Measurements from ENCODE around the gene TSEN15. TPM values are rescaled to one million over a fixed set of nuclear protein-coding genes. Genes with fewer than 3 reads are reported as not detected.

Gene TSEN15
- total and polyA plus RNA-seq, 9 of the 15 experiments (the other 6 are each of a cell fraction or from before 2014, with no cell fraction given), result 25.6 to 121 (median 91.3) TPM

DNA sequence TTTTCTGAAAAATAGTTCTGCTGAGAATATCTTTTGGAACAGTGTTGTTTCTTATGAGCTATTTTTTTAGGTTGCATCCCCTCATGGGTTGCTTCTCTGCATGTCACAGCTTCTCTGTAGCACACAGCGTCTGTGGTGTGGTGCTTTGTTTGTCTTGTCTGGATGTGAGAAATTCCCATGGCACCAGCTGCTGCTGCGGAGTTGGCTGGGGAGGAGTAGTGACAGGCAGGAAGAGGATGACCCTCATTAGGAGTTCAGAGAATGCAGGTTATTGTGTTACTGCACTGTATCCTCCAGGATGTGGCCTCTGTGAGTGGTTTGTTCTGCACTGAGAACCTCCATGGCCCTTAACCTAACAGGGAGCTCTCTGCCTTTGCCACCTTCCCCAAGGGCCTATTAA, 64.8 kb downstream of the TSEN15 start:
- intact Hi-C loops (cut with micrococcal nuclease), result no loop called here
- Histone ChIP-seq H3K9me3 (replicated peaks; ENCODE audit: control insufficient read depth, insufficient read depth, low read depth, low read length) (no peaks in the 10 kb centered on the region), H3K4me1 (replicated peaks in 1 of 2; ENCODE audit: control insufficient read depth in 2 of 2, insufficient read depth in 2 of 2, low read length in 2 of 2) (no peaks in the 10 kb centered on the region), H3K79me2 (ENCODE audit: control insufficient read depth, insufficient read depth, low read length) (no peaks in the 10 kb centered on the region), H3K36me3 (ENCODE audit: control insufficient read depth, insufficient read depth, low read length) (no peaks in the 10 kb centered on the region), H3K9me1 (ENCODE audit: control insufficient read depth, insufficient read depth, low read length) (no peaks in the 10 kb centered on the region), H3K4me2 (ENCODE audit: insufficient read depth, low read length) (no peak overlapping the region), H3K4me3 (no peak overlapping the region), H3K27ac (ENCODE audit: extremely low read depth, low read depth, low read length) (no peak overlapping the region), H3K9ac (ENCODE audit: insufficient read depth in 1 of 2, low read depth in 2 of 2, low read length in 2 of 2) (no peak overlapping the region), H2AFZ (ENCODE audit: low read depth, low read length) (no peak overlapping the region), H3K27me3 (ENCODE audit: control insufficient read depth in 2 of 2, insufficient read depth in 2 of 2, low read length in 2 of 2) (peaks cover 5 to 6% of the 10 kb centered on the region in 2 experiments; a peak in 3 of 5 replicates), H4K20me1 (replicated peaks; ENCODE audit: control insufficient read depth, insufficient read depth, low read length) (no peaks in the 10 kb centered on the region)
- TF ChIP-seq HLTF (IDR thresholded peaks at IDR 0.05), result no peak
- TF ChIP-seq ETV6 (IDR thresholded peaks at IDR 0.05; ENCODE audit: borderline replicate concordance in 1 of 2, low read depth in 2 of 2, low read length in 1 of 2), result no peak
- TF ChIP-seq ETV6 (CRISPR knock-in tag; IDR thresholded peaks at IDR 0.05; ENCODE audit: borderline replicate concordance), result no peak
- TF ChIP-seq ELF2 (CRISPR knock-in tag; IDR thresholded peaks at IDR 0.05), result no peak
- TF ChIP-seq USF2 (CRISPR knock-in tag; IDR thresholded peaks at IDR 0.05), result no peak
- TF ChIP-seq, protein P1, sequence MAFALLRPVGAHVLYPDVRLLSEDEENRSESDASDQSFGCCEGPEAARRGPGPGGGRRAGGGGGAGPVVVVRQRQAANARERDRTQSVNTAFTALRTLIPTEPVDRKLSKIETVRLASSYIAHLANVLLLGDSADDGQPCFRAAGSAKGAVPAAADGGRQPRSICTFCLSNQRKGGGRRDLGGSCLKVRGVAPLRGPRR (CRISPR knock-in tag; IDR thresholded peaks at IDR 0.05), result no peak
- no peak for TF ChIP-seq L3MBTL2 (IDR thresholded peaks at IDR 0.05)
- no peak for TF ChIP-seq GABPA (tag; conservative IDR thresholded peaks at IDR 0.05; ENCODE audit: low read depth)
- no peak for TF ChIP-seq ZNF134 (CRISPR knock-in tag; conservative IDR thresholded peaks at IDR 0.05)
- TF ChIP-seq ZNF263 (CRISPR knock-in tag; IDR thresholded peaks at IDR 0.05; ENCODE audit: borderline replicate concordance), result no peak
- no peak for TF ChIP-seq BCL6 (CRISPR knock-in tag; IDR thresholded peaks at IDR 0.05)
- no peak for TF ChIP-seq CEBPG (CRISPR knock-in tag; IDR thresholded peaks at IDR 0.05)
- no peak for TF ChIP-seq CEBPG (tag; conservative IDR thresholded peaks at IDR 0.05 in 1 of 2, IDR thresholded peaks at IDR 0.05 in 1 of 2)
- no peak for TF ChIP-seq TAF15 (IDR thresholded peaks at IDR 0.05; ENCODE audit: low read depth, low read length)
- TF ChIP-seq, protein P2, sequence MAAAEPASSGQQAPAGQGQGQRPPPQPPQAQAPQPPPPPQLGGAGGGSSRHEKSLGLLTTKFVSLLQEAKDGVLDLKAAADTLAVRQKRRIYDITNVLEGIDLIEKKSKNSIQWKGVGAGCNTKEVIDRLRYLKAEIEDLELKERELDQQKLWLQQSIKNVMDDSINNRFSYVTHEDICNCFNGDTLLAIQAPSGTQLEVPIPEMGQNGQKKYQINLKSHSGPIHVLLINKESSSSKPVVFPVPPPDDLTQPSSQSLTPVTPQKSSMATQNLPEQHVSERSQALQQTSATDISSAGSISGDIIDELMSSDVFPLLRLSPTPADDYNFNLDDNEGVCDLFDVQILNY (CRISPR knock-in tag; IDR thresholded peaks at IDR 0.05), result no peak
- no peak for TF ChIP-seq NBN (IDR thresholded peaks at IDR 0.05; ENCODE audit: low read depth)
- no peak for TF ChIP-seq TRIM28 (IDR thresholded peaks at IDR 0.05)
- BruUV-seq (replicated peaks), result no TSS peak
- in situ Hi-C loops (cut with MboI), result no loop called here
- ChIA-PET CTCF (ENCODE audit: low intra/inter-chr PET ratio) (no interaction called here), POLR2A (interaction anchor here (0.7 to 1.0 kb wide), 3 partner anchors 12 to 132 kb away, joined by 3 read pairs; no protein-coding TSS in a partner anchor)
- DNase-seq (ENCODE audit: extremely low read depth in 1 of 4, low spot score in 3 of 4) (no peak), ATAC-seq (no peak), FAIRE-seq (no peak)
- WGBS (ENCODE audit: insufficient coverage, low coverage, missing lambda C conversion rate), result 0% methylated on average over 2 of the region's 2 CpGs

Measured in K562 (cell line).